Fibroblast of upper back skin (primary cell): ENCODE measurements around the gene PDE11A.
A peak's percentile ranks its signal among the peaks of the same experiment; 100 is the strongest.

Source experiments
- DNase-seq: peaks from one replicate; pipeline ENCODE4 v3.0.0-alpha.2; 2013

PDE11A gene

GRCh38 chr2:177721818-177722567, 350.6 kb downstream of the PDE11A start:
- no peak for DNase-seq

- DNase-seq: no peak
These were observed 351.5 kb downstream of the PDE11A start for GRCh38 chr2:177721087-177721486.

- DNase-seq: no peak
These were observed 354.6 kb downstream of the PDE11A start for GRCh38 chr2:177717831-177718618.

- DNase-seq: no peak
These were observed 356.1 kb downstream of the PDE11A start for GRCh38 chr2:177716484-177716883.

GRCh38 chr2:177715771-177716170, 356.8 kb downstream of the PDE11A start:
- no peak for DNase-seq

GRCh38 chr2:177714704-177715103, 357.9 kb downstream of the PDE11A start:
- DNase-seq: no peak

GRCh38 chr2:177712462-177712861, 360.1 kb downstream of the PDE11A start:
- no peak for DNase-seq

GRCh38 chr2:177711483-177712265, 360.9 kb downstream of the PDE11A start:
- no peak for DNase-seq

- no peak for DNase-seq
These were observed 361.7 kb downstream of the PDE11A start for GRCh38 chr2:177710889-177711288.

- DNase-seq: no peak
These were observed 362.6 kb downstream of the PDE11A start for GRCh38 chr2:177709986-177710401.

GRCh38 chr2:177708660-177709444, 363.7 kb downstream of the PDE11A start:
- DNase-seq: no peak

- DNase-seq: no peak
These were observed 364.5 kb downstream of the PDE11A start for GRCh38 chr2:177708106-177708505.

GRCh38 chr2:177705511-177706173, 366.9 kb downstream of the PDE11A start:
- DNase-seq: no peak

- DNase-seq: no peak
These were observed 369.4 kb downstream of the PDE11A start for GRCh38 chr2:177703159-177703558.

GRCh38 chr2:177698281-177698680, 374.3 kb downstream of the PDE11A start:
- DNase-seq: no peak

- DNase-seq: no peak
These were observed 378.2 kb downstream of the PDE11A start for GRCh38 chr2:177694348-177694747.

GRCh38 chr2:177693658-177694339, 378.8 kb downstream of the PDE11A start:
- peak; percentile 6 for DNase-seq

GRCh38 chr2:177692783-177693269, 379.8 kb downstream of the PDE11A start:
- DNase-seq: peak; percentile 5

- DNase-seq: no peak
These were observed 380.4 kb downstream of the PDE11A start for GRCh38 chr2:177692042-177692782.

GRCh38 chr2:177691177-177691576, 381.4 kb downstream of the PDE11A start:
- no peak for DNase-seq
